Heart right ventricle (tissue), 16 donors: ENCODE measurements around the gene TRIAP1. TPM values are rescaled to one million over a fixed set of nuclear protein-coding genes. Genes with fewer than 3 reads are reported as not detected.

Experiments used
- ATAC-seq, 8 donors: fragments of 200-7000 bp; cut with Tn5 transposase; one replicate each; pipeline ENCODE4 v1.9.1; 2020; ENCODE audit warnings: mild to moderate bottlenecking in 8 of 8, moderate library complexity in 8 of 8, moderate number of reproducible peaks in 1 of 8
- DNase-seq, 2 donors: peaks; one replicate each; pipeline ENCODE4 v3.0.0-alpha.2; 2020
- H3K27ac ChIP-seq, 10 donors: fragments of 200-600 bp; sonication (generic) in 2 of 10; one replicate each; pipeline versions ENCODE4 v1.5.0 to v1.8.0; 2020 to 2022; ENCODE audit warnings: mild to moderate bottlenecking in 3 of 10
- H3K27me3 ChIP-seq, 7 donors: fragments of 200-600 bp; one replicate each; pipeline ENCODE4 v1.8.0; 2021 to 2022; ENCODE audit warnings: mild to moderate bottlenecking in 2 of 7
- H3K36me3 ChIP-seq, 9 donors: fragments of 200-600 bp; sonication (generic) in 1 of 9; one replicate each; pipeline versions ENCODE4 v1.5.0 to v1.8.0; 2020 to 2022; ENCODE audit warnings: mild to moderate bottlenecking in 2 of 9
- H3K4me1 ChIP-seq, 9 donors: fragments of 200-600 bp; sonication (generic) in 1 of 9; one replicate each; pipeline versions ENCODE4 v1.5.0 to v1.8.0; 2020 to 2022; ENCODE audit warnings: mild to moderate bottlenecking in 4 of 9
- H3K4me3 ChIP-seq, 10 donors: fragments of 200-600 bp; sonication (generic) in 2 of 10; one replicate each; pipeline versions ENCODE4 v1.5.0 to v1.8.0; 2020 to 2022; ENCODE audit warnings: mild to moderate bottlenecking in 7 of 10, moderate library complexity in 2 of 10
- H3K9me3 ChIP-seq, 11 donors: fragments of 200-600 bp in 10 of 11; sonication (generic) in 2 of 11; one replicate each; pipeline versions ENCODE4 v1.5.0 to v1.8.0; 2013 to 2022; ENCODE audit warnings: mild to moderate bottlenecking in 2 of 11, control low read depth in 1 of 11, moderate library complexity in 1 of 11
- CTCF ChIP-seq, 9 donors: fragments of 200-600 bp; sonication (generic) in 2 of 9; IDR thresholded peaks; one replicate each; pipeline versions ENCODE4 v1.5.0 to v1.8.0; 2021 to 2022; ENCODE audit warnings: antibody characterized with exemption in 9 of 9, mild to moderate bottlenecking in 5 of 9, moderate library complexity in 1 of 9
- WGBS, 2 donors: extraction: QIAGEN DNeasy Blood & Tissue Kit; methylation state at CpG; one replicate each; pipeline ENCODE4 v1.1.7; 2013; ENCODE audit warnings: inconsistent platforms in 1 of 2; 5-methylcytosine and 5-hydroxymethylcytosine counted together
- intact Hi-C, 10 donors: fragments of 100-400 bp; cut with DNase I; formaldehyde crosslinking; loops; one replicate each; pipeline versions ENCODE4 v1.11.1 to v1.14.2; 2022
- polyA plus RNA-seq, 2 donors: library from polyadenylated mRNA; stranded (reverse); fragments of 200-250 nt; gene quantifications; one replicate each; pipeline ENCODE4 v1.2.3, GENCODE V29; 2013
- total RNA-seq, 10 donors: library from RNA; stranded (reverse); fragmentation: NEBNext Ultra II Directional in 3 of 10; extraction: Animal tissue kit (Norgen Biotek cat#: 25700) in 3 of 10; gene quantifications; one replicate each; pipeline versions ENCODE4 v1.2.1 to v1.2.4, GENCODE V29; 2021 to 2023
- donor health status: Arrhythmogenic right ventricular cardiomyopathy.
- donor health status: ischemic (EF 13 %, LVEDD 7.1; RV severe dilation, severe dysfunction).
- donor health status: healthy with polysubstance abuse.
- donor health status: DM: no; HTN: yes; CAD: no.
- donor health status: DM: no; HTN: no; CAD: no.
- donor health status: ischemic (EF 25% LVEDD 6.9; RV normal size, moderate dysfunction).
- donor health status: ischemic (EF 25% LVEDD 5.7; RV mildly dilated, moderate dysfunction).
- donor health status: healthy.
- donor health status: DM: yes; HTN: yes; CAD: no.
- donor health status: Ischemic cardiomyopathy.
- donor health status: ischemic (EF 35%, LVEDD 5.7; RV mildly dilated, moderate dysfunction).
- donor health status: nonischemic (EF 11% LVEDD 7.7; RV severe dilation, severe dysfunction).
- donor health status: DM: yes; HTN: yes; CAD: no.
- donor health status: PGD.
- donor health status: ischemic (EF 29% LVEDD 5.4; RV normal size, mild dysfunction).
- donor health status: nonischemic (EF 23%, LVEDD 6.1; RV moderate dilation, normal function).

The TRIAP1 gene
- total and polyA plus RNA-seq, 12 donors, result 10.1 to 28.9 (median 13.0) TPM

GRCh38 chr12:120485961-120486881 is 40.0 kb upstream of the TRIAP1 start:
- ATAC-seq, result no peak
- no peak overlapping the region for H3K27ac ChIP-seq
- H3K4me3 ChIP-seq, result no peak overlapping the region
- TF ChIP-seq CTCF (IDR thresholded peaks at IDR 0.05), result no peak
- H3K36me3 ChIP-seq, result peaks cover 0 to 17% (median 0%) of the 10 kb centered on the region in 9 donors
- no peak for DNase-seq
- 93 to 95% methylated on average over 7 of the region's 7 CpGs for WGBS, 2 donors
- H3K27me3 ChIP-seq, result no peaks in the 10 kb centered on the region
- H3K4me1 ChIP-seq, result peaks cover 0 to 5% (median 0%) of the 10 kb centered on the region in 9 donors
- no peaks in the 10 kb centered on the region for H3K9me3 ChIP-seq
- intact Hi-C loops, result no loop called here

DNA sequence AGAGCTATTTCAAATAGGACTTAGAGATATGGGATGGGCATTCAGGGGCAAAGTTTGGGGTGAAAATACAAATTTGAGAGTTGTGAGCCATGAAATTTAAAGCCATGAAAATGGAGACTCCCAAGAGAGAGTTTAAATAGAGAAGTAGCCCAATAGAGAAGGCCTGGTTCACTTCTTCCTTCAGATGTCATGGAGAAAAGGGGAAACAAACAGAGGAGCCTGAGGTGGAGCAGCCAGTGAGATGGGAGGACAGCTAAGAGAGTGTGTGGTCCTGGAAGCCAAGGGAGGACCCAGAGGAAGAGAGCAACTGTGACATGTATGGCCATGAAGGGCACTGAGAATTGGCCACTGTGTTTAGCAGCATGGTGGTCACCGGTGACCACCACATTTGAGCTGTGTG is 37.4 kb upstream of the TRIAP1 start:
- DNase-seq (no peak), ATAC-seq (no peak)
- no peak overlapping the region for H3K27ac ChIP-seq
- H3K4me1 ChIP-seq, result peaks cover 0 to 4% (median 0%) of the 10 kb centered on the region in 9 donors
- no peaks in the 10 kb centered on the region for H3K9me3 ChIP-seq
- intact Hi-C loops, result no loop called here
- H3K36me3 ChIP-seq, result peaks cover 0 to 9% (median 0%) of the 10 kb centered on the region in 9 donors
- 97 to 100% methylated on average over 1 of the region's 1 CpG for WGBS, 2 donors
- TF ChIP-seq CTCF (IDR thresholded peaks at IDR 0.05), result no peak
- H3K27me3 ChIP-seq, result no peaks in the 10 kb centered on the region
- no peak overlapping the region for H3K4me3 ChIP-seq

DNA sequence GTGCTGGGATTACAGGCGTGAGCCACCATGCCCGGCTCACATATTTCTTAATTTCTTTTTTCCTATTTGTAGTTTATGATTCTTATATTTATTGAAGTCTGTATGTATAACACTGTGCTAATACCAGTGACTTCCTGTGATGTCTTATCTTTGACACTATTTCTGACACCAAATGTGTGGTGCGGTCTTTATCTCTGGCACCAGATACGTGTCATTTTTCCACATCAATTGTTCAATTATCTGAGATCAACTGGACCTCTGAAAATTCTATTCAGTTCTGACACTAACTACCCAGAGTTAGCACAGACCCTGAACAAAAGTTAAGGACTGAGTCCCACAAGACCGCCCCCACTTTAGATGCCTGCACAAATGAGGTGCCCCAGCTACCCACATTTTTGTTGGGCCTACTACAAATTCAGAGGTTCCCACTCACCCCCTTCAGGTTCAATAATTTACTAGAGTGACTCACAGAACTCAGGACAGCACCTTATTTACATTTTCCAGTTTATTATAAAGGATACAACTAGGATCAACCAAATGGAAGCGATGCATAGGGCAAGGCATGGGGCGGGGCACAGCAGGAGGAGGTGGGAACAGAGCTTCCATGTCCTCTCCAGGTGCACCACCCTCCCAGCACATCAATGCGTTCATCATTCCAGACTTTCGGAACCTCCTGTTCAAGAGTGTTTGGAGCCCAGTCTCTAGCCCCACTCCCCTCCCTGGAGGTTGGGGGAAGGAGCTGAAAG is 35.0 kb upstream of the TRIAP1 start:
- Histone ChIP-seq H3K4me1 (peaks cover 0 to 4% (median 0%) of the 10 kb centered on the region in 9 donors), H3K27me3 (no peaks in the 10 kb centered on the region), H3K27ac (peak overlapping the region in 1 of 10 donors; percentile 58), H3K4me3 (no peak overlapping the region), H3K9me3 (no peaks in the 10 kb centered on the region), H3K36me3 (peaks cover 0 to 9% (median 0%) of the 10 kb centered on the region in 9 donors)
- WGBS, 2 donors, result 94 to 95% methylated on average over 9 of the region's 9 CpGs
- ATAC-seq (no peak), DNase-seq (no peak)
- intact Hi-C loops, result no loop called here
- no peak for TF ChIP-seq CTCF (IDR thresholded peaks at IDR 0.05)

GRCh38 chr12:120480211-120480610 is 34.0 kb upstream of the TRIAP1 start:
- Histone ChIP-seq H3K4me3 (no peak overlapping the region), H3K4me1 (peaks cover 0 to 10% (median 0%) of the 10 kb centered on the region in 9 donors), H3K27me3 (no peaks in the 10 kb centered on the region), H3K9me3 (no peaks in the 10 kb centered on the region), H3K36me3 (peaks cover 0 to 9% (median 0%) of the 10 kb centered on the region in 9 donors), H3K27ac (peak overlapping the region in 1 of 10 donors; percentile 58)
- no peak for ATAC-seq
- no peak for DNase-seq
- intact Hi-C loops, result no loop called here
- 63 to 75% methylated on average over 1 of the region's 1 CpG for WGBS, 2 donors
- TF ChIP-seq CTCF (IDR thresholded peaks at IDR 0.05), result no peak
